ENCODE measurements around the gene DOP1A.

- TF ChIP-seq CTCF (IDR thresholded peaks at IDR 0.05) (no peak), POLR2A (IDR thresholded peaks at IDR 0.05) (no peak)
Observed at GRCh38 chr6:83073615-83074014, 6.1 kb downstream of the DOP1A start.

All from testis (tissue), 2 donors.